ENCODE data around the gene MED9.

DNA sequence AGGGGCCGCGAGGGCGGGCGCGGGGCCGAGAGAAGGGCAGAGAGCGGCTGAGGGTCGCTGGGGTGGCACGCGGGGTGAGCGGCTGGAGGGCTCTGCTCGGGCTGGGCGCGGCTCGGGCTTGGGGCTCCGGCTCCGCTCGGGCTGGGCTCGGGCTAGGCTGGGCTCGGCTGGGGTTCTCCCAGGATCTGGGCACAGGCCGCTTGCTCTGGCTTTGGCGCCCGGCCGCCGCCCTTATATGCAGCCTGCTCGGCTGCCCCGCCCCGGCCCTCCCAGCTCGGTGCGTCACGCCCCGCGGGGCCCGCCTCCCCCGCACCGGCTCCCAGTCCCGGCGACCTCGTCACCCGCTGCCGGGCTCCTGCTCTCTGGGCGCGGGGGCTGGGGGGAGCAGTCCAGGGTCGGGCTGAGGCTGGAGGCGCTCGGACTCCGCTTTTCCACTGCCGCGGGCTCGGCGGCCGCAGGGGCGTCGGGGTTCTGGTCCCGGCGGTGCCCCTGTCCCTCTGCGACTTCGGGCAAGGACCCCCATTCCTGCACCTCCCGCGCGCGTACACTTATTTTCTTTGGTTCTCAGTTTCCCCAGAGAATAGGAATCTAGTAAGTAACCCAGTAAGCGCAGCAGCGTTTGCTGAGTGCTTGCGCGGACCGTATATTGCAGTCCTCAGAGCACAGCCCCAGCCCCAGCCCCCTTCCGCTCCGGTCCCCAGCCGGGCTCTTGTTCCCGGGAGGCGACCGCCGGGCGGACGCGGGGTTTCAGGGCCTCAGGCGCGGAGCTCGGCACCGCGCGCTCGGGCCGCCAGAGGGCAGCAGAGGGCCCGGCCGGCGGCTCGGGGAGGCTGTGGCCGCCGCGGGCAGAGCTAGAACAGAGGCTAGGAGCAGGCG lies 19.6 kb downstream of the MED9 start, which contains the start of gene RASD1:
- TF ChIP-seq, protein P1, sequence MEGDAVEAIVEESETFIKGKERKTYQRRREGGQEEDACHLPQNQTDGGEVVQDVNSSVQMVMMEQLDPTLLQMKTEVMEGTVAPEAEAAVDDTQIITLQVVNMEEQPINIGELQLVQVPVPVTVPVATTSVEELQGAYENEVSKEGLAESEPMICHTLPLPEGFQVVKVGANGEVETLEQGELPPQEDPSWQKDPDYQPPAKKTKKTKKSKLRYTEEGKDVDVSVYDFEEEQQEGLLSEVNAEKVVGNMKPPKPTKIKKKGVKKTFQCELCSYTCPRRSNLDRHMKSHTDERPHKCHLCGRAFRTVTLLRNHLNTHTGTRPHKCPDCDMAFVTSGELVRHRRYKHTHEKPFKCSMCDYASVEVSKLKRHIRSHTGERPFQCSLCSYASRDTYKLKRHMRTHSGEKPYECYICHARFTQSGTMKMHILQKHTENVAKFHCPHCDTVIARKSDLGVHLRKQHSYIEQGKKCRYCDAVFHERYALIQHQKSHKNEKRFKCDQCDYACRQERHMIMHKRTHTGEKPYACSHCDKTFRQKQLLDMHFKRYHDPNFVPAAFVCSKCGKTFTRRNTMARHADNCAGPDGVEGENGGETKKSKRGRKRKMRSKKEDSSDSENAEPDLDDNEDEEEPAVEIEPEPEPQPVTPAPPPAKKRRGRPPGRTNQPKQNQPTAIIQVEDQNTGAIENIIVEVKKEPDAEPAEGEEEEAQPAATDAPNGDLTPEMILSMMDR (IDR thresholded peaks at IDR 0.05; ENCODE audit: low read length), result peak; percentile 88
- no peak for TF ChIP-seq EZH2 (optimal IDR thresholded peaks at IDR 0.05; ENCODE audit: low read depth, low read length)
